ENCODE results near the gene FXYD2. TPM values are rescaled to one million over a fixed set of nuclear protein-coding genes. Genes with fewer than 3 reads are reported as not detected.
A peak's percentile ranks its signal among the peaks of the same experiment; 100 is the strongest.

Gene FXYD2
- total RNA-seq, 6 experiments from 2014 or later = 9.3 to 13.7 (median 11.4) TPM

DNA sequence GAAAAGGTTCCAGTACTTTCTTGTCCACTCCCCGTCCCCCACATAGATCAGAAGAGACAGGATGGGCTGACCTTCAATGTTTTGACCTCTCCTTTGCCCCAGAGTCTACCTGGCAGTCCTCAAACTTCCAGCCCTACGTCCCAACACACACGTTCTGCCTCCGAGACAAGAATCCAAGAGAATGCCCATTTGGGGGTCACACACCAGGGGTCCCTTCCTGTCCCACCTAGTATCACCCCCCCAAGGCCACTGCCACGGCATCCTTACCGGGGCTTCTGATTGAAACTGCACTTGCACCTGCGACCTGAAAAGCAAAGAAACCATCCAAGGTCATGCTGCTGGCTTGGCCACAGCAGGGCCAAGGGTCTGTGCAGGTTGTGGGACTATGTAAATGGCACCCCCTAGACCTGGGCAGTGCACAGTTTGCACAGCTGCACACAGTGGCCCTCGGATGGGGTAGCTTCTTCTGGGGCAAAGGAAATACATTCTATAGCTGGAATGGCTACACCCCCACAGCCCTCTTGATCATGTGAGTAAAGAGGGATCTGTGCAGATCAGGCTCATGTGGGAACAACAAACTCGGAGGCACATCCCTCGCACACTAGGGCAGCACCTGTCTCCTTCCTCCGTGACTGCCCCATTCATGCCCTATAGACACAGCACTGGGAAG is 16.5 kb upstream of the FXYD2 start:
- TF ChIP-seq POLR2A (IDR thresholded peaks at IDR 0.05) = no peak
- TF ChIP-seq, protein P1, sequence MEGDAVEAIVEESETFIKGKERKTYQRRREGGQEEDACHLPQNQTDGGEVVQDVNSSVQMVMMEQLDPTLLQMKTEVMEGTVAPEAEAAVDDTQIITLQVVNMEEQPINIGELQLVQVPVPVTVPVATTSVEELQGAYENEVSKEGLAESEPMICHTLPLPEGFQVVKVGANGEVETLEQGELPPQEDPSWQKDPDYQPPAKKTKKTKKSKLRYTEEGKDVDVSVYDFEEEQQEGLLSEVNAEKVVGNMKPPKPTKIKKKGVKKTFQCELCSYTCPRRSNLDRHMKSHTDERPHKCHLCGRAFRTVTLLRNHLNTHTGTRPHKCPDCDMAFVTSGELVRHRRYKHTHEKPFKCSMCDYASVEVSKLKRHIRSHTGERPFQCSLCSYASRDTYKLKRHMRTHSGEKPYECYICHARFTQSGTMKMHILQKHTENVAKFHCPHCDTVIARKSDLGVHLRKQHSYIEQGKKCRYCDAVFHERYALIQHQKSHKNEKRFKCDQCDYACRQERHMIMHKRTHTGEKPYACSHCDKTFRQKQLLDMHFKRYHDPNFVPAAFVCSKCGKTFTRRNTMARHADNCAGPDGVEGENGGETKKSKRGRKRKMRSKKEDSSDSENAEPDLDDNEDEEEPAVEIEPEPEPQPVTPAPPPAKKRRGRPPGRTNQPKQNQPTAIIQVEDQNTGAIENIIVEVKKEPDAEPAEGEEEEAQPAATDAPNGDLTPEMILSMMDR (IDR thresholded peaks at IDR 0.05) = no peak
- DNase-seq = peak in 2 of 3 donors; percentile 31 to 35
- Histone ChIP-seq H3K4me1 (no peaks in the 10 kb centered on the region), H3K4me3 (no peak overlapping the region), H3K27ac (no peak overlapping the region), H3K9me3 (no peaks in the 10 kb centered on the region), H3K36me3 (no peaks in the 10 kb centered on the region), H3K27me3 (no peaks in the 10 kb centered on the region)
- intact Hi-C loops (cut with DNase I) = loop anchor here (5.0 kb wide), 2 partner anchors 106 to 211 kb away; no protein-coding TSS in a partner anchor
- ATAC-seq = peak in 1 of 4 donors; percentile 14
- 48% methylated on average over 8 of the region's 11 CpGs for WGBS (ENCODE audit: insufficient coverage, low coverage, low lambda C conversion rate, missing lambda C conversion rate)

DNA sequence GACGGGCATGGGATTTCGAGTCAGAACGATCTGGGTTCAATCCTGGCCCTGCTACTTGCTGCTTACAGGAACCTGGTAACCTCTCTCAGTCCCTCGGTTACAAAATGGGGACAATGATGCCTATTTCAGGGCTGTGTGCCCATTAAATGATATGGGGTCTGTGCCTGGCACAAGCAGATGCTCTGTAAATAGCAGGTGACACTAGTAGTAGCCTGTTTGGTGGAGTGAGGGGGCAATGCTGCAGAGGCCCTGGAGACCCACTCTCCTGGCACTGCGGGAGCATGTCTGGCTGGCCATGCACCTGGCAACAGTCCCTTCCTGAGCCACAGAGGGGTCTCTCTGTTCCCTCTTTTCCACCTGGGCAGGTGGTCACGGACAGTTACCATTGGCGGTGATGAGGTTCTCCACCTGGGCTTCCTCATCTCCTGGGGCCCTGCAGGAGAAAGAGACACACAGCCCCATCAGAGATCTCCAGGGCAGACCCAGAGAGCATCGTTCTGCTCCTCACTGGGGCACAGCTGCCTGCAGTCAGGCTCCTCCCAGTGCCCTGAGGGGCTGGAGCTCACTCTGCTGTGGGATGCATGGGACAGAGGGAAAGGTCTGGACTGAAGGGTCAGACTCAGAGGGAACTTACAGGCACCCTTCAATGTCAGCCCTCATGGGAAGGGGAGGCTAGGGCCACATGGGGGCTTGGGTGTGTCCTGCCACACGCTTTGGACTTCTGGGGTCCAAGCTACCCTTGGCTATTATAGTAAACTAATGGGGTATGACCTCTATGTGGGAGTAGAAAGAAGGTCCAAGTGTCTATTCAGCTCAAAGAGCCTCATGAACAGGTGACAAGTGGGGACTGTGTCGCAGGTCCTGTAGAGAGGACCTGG is 15.6 kb upstream of the FXYD2 start:
- 60% methylated on average over 4 of the region's 10 CpGs for WGBS (ENCODE audit: insufficient coverage, low coverage, low lambda C conversion rate, missing lambda C conversion rate)

DNA sequence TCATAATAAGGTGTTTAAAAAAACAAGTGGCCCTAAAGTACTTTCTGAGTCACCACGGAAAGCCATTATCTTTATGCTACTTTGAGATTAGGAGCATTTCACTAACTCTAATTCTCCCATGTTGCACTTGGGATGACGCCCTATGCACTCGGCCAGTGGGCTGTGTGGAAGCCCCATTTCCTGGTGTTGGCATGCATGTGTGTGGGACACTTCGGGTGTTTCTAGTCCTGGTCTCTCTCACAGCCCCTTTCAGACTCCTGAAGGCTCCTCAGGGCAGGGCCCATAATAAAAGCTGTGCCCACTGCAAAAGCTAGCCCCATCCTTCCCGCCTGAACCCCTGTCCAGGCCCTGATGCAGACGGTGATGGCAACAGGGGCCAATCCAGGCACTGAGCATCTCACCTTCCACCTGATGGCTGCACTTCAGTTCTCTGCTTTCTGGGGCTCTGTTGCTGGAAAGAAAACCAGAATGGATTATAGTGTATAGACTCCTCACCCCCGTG is 14.9 kb upstream of the FXYD2 start:
- Histone ChIP-seq H3K4me3 (no peak overlapping the region), H3K27me3 (no peaks in the 10 kb centered on the region), H3K9me3 (no peaks in the 10 kb centered on the region), H3K36me3 (no peaks in the 10 kb centered on the region), H3K27ac (no peak overlapping the region), H3K4me1 (no peaks in the 10 kb centered on the region)
- intact Hi-C loops (cut with DNase I) = loop anchor here in 1 of 2 donors (10.0 kb wide), 1 partner anchor 105 kb away; no protein-coding TSS in a partner anchor
- ATAC-seq (no peak), DNase-seq (peak in 2 of 3 donors; percentile 20 to 31)
- WGBS (ENCODE audit: insufficient coverage, low coverage, low lambda C conversion rate, missing lambda C conversion rate) = 58% methylated on average over 3 of the region's 7 CpGs
- TF ChIP-seq, protein P1 (IDR thresholded peaks at IDR 0.05) = no peak
- no peak for TF ChIP-seq POLR2A (IDR thresholded peaks at IDR 0.05)

More for the DNA sequence above, 15.6 kb upstream of the FXYD2 start:
- ATAC-seq (no peak), DNase-seq (peak in 2 of 3 donors; percentile 27 to 42)
- Histone ChIP-seq H3K4me1 (no peaks in the 10 kb centered on the region), H3K27me3 (no peaks in the 10 kb centered on the region), H3K36me3 (no peaks in the 10 kb centered on the region), H3K4me3 (no peak overlapping the region), H3K27ac (no peak overlapping the region), H3K9me3 (no peaks in the 10 kb centered on the region)
- TF ChIP-seq, protein P1 (IDR thresholded peaks at IDR 0.05) = no peak
- no peak for TF ChIP-seq POLR2A (IDR thresholded peaks at IDR 0.05)
- intact Hi-C loops (cut with DNase I) = loop anchor here (5.0 to 10.0 kb wide), 3 partner anchors 105 to 212 kb away; no protein-coding TSS in a partner anchor

DNA sequence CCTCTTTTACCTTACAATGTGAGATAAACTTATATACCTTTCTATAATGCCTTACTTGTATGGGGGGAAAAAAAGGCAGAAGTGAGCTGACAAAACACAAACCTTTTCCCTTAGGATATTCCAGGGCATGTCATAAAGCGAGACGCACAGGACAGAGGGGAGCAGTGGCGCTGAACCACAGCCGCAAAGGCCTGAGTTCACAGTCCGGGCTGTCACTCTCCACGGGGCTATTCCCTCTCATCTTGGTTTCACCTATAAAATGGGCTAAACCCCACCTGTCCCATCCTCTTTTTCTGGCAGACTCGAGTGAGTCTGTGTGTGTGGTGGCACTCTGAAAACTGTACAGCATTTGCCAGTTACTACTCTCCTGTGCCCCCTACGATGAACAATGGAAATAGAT is 14.4 kb upstream of the FXYD2 start:
- no peak for TF ChIP-seq POLR2A (IDR thresholded peaks at IDR 0.05)
- TF ChIP-seq, protein P1 (IDR thresholded peaks at IDR 0.05) = no peak
- Histone ChIP-seq H3K36me3 (no peaks in the 10 kb centered on the region), H3K4me1 (no peaks in the 10 kb centered on the region), H3K9me3 (no peaks in the 10 kb centered on the region), H3K4me3 (no peak overlapping the region), H3K27me3 (no peaks in the 10 kb centered on the region), H3K27ac (no peak overlapping the region)
- DNase-seq (peak in 2 of 3 donors; percentile 10 to 21), ATAC-seq (no peak)
- 26% methylated on average over 5 of the region's 8 CpGs for WGBS (ENCODE audit: insufficient coverage, low coverage, low lambda C conversion rate, missing lambda C conversion rate)
- intact Hi-C loops (cut with DNase I) = loop anchor here in 1 of 2 donors (10.0 kb wide), 1 partner anchor 106 kb away; no protein-coding TSS in a partner anchor

Measured in right lobe of liver (tissue), 6 donors.